Thoracic aorta (tissue), 2 donors: ENCODE data around the gene NAV2. TPM values are rescaled to one million over a fixed set of nuclear protein-coding genes. Genes with fewer than 3 reads are reported as not detected.
"Not testable (repeated sequence)": the region's sequence is repeated elsewhere in the genome, so short reads cannot be mapped to it uniquely, and the experiment has no call there.

Experiments
- ATAC-seq: fragments of 150-250 bp; one replicate; pipeline ENCODE4 v1.8.0; 2017; ENCODE audit warnings: low read depth; ENCODE audit not compliant: insufficient number of reproducible peaks, low FRiP score
- DNase-seq: peaks from one replicate; pipeline ENCODE4 v3.0.0-alpha.2; 2020; ENCODE audit warnings: low spot score
- H3K27ac ChIP-seq, 2 donors: fragments of 200-600 bp; sonication (generic); 1 replicate in 1 of 2; 2 replicates in 1 of 2; pipeline ENCODE4 v1.5.1; 2016; ENCODE audit warnings: mild to moderate bottlenecking in 2 of 2, moderate library complexity in 2 of 2
- H3K27me3 ChIP-seq: fragments of 200-600 bp; sonication (generic); replicated peaks from 2 replicates; pipeline ENCODE4 v1.6.0; 2016; ENCODE audit warnings: mild to moderate bottlenecking; ENCODE audit not compliant: insufficient read depth
- H3K36me3 ChIP-seq: fragments of 200-600 bp; sonication (generic); one replicate; pipeline ENCODE4 v1.5.1; 2016
- H3K4me1 ChIP-seq, 2 donors: fragments of 200-600 bp; sonication (generic); 1 replicate in 1 of 2; 2 replicates in 1 of 2; pipeline versions ENCODE4 v1.5.1 to v1.6.0; 2016; ENCODE audit warnings: low read depth in 2 of 2, mild to moderate bottlenecking in 1 of 2; ENCODE audit not compliant: control insufficient read depth in 1 of 2
- H3K4me3 ChIP-seq: fragments of 200-600 bp; sonication (generic); 2 replicates; pipeline ENCODE4 v1.5.1; 2016; ENCODE audit warnings: mild to moderate bottlenecking
- H3K9me3 ChIP-seq: fragments of 200-600 bp; sonication (generic); 2 replicates; pipeline ENCODE4 v1.5.1; 2016
- total RNA-seq, 2 donors: library from RNA; depleted of rRNA; stranded (reverse); fragments of >200 nt; gene quantifications; one replicate each; pipeline versions ENCODE4 v1.1.0 to v1.2.3, GENCODE V29; 2016
- TF ChIP-seq, protein P1 (sequence below): fragments of 200-600 bp; sonication (generic); IDR thresholded peaks from one replicate; pipeline ENCODE4 v1.5.1; 2019; ENCODE audit warnings: antibody characterized with exemption

NAV2 gene
- total RNA-seq, 2 donors from 2014 or later = 125 to 230 TPM

- ATAC-seq (no peak), DNase-seq (no peak)
- peaks cover 0 to 3% of the 10 kb centered on the region in 2 donors for H3K4me1 ChIP-seq
- H3K36me3 ChIP-seq = no peaks in the 10 kb centered on the region
- no peaks in the 10 kb centered on the region for H3K9me3 ChIP-seq
- no peak overlapping the region for H3K4me3 ChIP-seq
- TF ChIP-seq, protein P1, sequence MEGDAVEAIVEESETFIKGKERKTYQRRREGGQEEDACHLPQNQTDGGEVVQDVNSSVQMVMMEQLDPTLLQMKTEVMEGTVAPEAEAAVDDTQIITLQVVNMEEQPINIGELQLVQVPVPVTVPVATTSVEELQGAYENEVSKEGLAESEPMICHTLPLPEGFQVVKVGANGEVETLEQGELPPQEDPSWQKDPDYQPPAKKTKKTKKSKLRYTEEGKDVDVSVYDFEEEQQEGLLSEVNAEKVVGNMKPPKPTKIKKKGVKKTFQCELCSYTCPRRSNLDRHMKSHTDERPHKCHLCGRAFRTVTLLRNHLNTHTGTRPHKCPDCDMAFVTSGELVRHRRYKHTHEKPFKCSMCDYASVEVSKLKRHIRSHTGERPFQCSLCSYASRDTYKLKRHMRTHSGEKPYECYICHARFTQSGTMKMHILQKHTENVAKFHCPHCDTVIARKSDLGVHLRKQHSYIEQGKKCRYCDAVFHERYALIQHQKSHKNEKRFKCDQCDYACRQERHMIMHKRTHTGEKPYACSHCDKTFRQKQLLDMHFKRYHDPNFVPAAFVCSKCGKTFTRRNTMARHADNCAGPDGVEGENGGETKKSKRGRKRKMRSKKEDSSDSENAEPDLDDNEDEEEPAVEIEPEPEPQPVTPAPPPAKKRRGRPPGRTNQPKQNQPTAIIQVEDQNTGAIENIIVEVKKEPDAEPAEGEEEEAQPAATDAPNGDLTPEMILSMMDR = no peak
- H3K27me3 ChIP-seq = no peaks in the 10 kb centered on the region
- H3K27ac ChIP-seq = peak overlapping the region in 1 of 2 donors; percentile 38
Measured at GRCh38 chr11:20125927-20126326, 413.3 kb downstream of the NAV2 start.

- Histone ChIP-seq H3K9me3 (no peaks in the 10 kb centered on the region), H3K36me3 (no peaks in the 10 kb centered on the region), H3K27me3 (no peaks in the 10 kb centered on the region), H3K27ac (peak overlapping the region in 1 of 2 donors; percentile 38), H3K4me3 (no peak overlapping the region), H3K4me1 (peaks cover 0 to 5% of the 10 kb centered on the region in 2 donors)
- TF ChIP-seq, protein P1 = no peak
- peak; percentile 22 for ATAC-seq
- no peak for DNase-seq
Measured at GRCh38 chr11:20126724-20127123, 414.1 kb downstream of the NAV2 start.

- Histone ChIP-seq H3K9me3 (no peaks in the 10 kb centered on the region), H3K27ac (peak overlapping the region in 1 of 2 donors; percentile 1), H3K27me3 (no peaks in the 10 kb centered on the region), H3K4me1 (peaks cover 0 to 9% of the 10 kb centered on the region in 2 donors), H3K4me3 (no peak overlapping the region), H3K36me3 (no peaks in the 10 kb centered on the region)
- ATAC-seq = no peak
- no peak for DNase-seq
- TF ChIP-seq, protein P1 = peak; percentile 87
Measured at GRCh38 chr11:20127671-20128527, 415.3 kb downstream of the NAV2 start.

GRCh38 chr11:20128528-20128825 is 415.8 kb downstream of the NAV2 start:
- H3K9me3 ChIP-seq, H3K4me3 ChIP-seq, DNase-seq, H3K27ac ChIP-seq, H3K4me1 ChIP-seq, H3K36me3 ChIP-seq, H3K27me3 ChIP-seq, ATAC-seq: not testable (repeated sequence)

DNA sequence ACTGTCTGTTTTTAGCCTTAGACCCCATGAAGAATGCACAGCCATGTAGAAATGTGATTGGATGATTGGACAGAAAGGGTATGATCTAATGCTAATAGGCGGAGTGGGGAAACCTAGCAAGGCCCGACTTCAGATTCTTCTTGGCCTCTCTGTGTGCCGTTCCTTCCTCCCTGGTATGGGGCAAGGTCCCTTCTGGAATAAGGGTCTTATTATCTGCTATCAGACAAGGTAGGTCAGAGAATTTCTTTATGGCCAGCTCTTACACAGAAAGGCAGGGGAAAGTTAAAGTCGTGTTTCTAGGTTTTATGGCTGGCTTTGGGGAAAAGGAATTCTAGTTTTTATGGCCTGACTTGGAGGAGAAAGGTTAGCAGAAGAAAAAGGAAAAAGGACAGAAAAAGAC is 417.0 kb downstream of the NAV2 start:
- no peak overlapping the region for H3K27ac ChIP-seq

More for the DNA sequence above, 417.0 kb downstream of the NAV2 start:
- Histone ChIP-seq H3K9me3 (no peaks in the 10 kb centered on the region), H3K4me3 (no peak overlapping the region), H3K36me3 (no peaks in the 10 kb centered on the region), H3K4me1 (peaks cover 0 to 9% of the 10 kb centered on the region in 2 donors), H3K27me3 (no peaks in the 10 kb centered on the region)
- TF ChIP-seq, protein P1 = no peak
- DNase-seq = no peak
- no peak for ATAC-seq
